NT2/D1 (cell line): ENCODE results near the gene YWHAE.
"Not testable (repeated sequence)": the region's sequence is repeated elsewhere in the genome, so short reads cannot be mapped to it uniquely, and the experiment has no call there.

ENCODE experiments used
- YY1 ChIP-seq: IDR thresholded peaks from 2 replicates; pipeline ENCODE4 v1.6.1; 2011; ENCODE audit not compliant: insufficient read length, insufficient read depth
- ZNF274 ChIP-seq: IDR thresholded peaks from 2 replicates; pipeline ENCODE4 v1.6.1; 2011; ENCODE audit warnings: mild to moderate bottlenecking, low read depth, low read length

GRCh38 chr17:1395876-1396665, 4.0 kb downstream of the YWHAE start:
- not testable (repeated sequence) for TF ChIP-seq YY1, ZNF274
